Pancreas (tissue), 10 donors: ENCODE results near the gene ZC3H4. TPM values are rescaled to one million over a fixed set of nuclear protein-coding genes. Genes with fewer than 3 reads are reported as not detected.
A peak's percentile ranks its signal among the peaks of the same experiment; 100 is the strongest.

ENCODE experiments used
- ATAC-seq, 4 donors: fragments of 200-7000 bp; cut with Tn5 transposase; one replicate each; pipeline versions ENCODE4 v1.8.0 to v1.9.1; 2020; ENCODE audit warnings: mild to moderate bottlenecking in 4 of 4, moderate library complexity in 4 of 4
- DNase-seq, 6 donors: peaks; one replicate each; pipeline ENCODE4 v3.0.0-alpha.2; 2020
- FAIRE-seq: peaks from 2 replicates; lab custom pipeline; 2012; peaks lifted over from hg19 to GRCh38; lab: Jason Lieb, UNC
- H3K27ac ChIP-seq, 4 donors: fragments of 200-600 bp; sonication (generic); 1 replicate in 3 of 4; 2 replicates in 1 of 4; pipeline versions ENCODE4 v1.5.0 to v1.8.0; 2020
- H3K27me3 ChIP-seq, 4 donors: fragments of 200-600 bp; one replicate each; pipeline ENCODE4 v1.8.0; 2021
- H3K36me3 ChIP-seq, 3 donors: fragments of 200-600 bp; sonication (generic) in 1 of 3; one replicate each; pipeline versions ENCODE4 v1.5.0 to v1.8.0; 2020 to 2021
- H3K4me1 ChIP-seq, 3 donors: fragments of 200-600 bp; one replicate each; pipeline ENCODE4 v1.8.0; 2021
- H3K4me3 ChIP-seq, 4 donors: fragments of 200-600 bp; sonication (generic) in 2 of 4; one replicate each; pipeline versions ENCODE4 v1.5.0 to v1.8.0; 2020 to 2021
- H3K9me3 ChIP-seq, 4 donors: fragments of 200-600 bp; one replicate each; pipeline ENCODE4 v1.8.0; 2021
- WGBS, 2 donors: extraction: QIAGEN DNeasy Blood & Tissue Kit; methylation state at CpG; one replicate each; pipeline ENCODE4 v1.1.7; 2013; 5-methylcytosine and 5-hydroxymethylcytosine counted together
- intact Hi-C, 3 donors: fragments of 100-400 bp; cut with DNase I; formaldehyde crosslinking; loops; one replicate each; pipeline versions ENCODE4 v1.11.1 to v1.14.2; 2022
- polyA plus RNA-seq, 2 donors: library from polyadenylated mRNA; stranded (reverse); fragments of 200-250 nt; gene quantifications; one replicate each; pipeline ENCODE4 v1.2.3, GENCODE V29; 2013
- total RNA-seq, 6 donors: library from RNA; stranded (reverse); fragmentation: NEBNext Ultra II Directional in 4 of 6; extraction: Animal tissue kit (Norgen Biotek cat#: 25700) in 4 of 6; gene quantifications; one replicate each; pipeline versions ENCODE4 v1.2.1 to v1.2.4, GENCODE V29; 2021 to 2023
- TF ChIP-seq, protein P1 (sequence below), 4 donors: fragments of 200-600 bp; sonication (generic) in 3 of 4; IDR thresholded peaks; one replicate each; pipeline versions ENCODE4 v1.5.0 to v1.8.0; 2021; ENCODE audit warnings: antibody characterized with exemption in 4 of 4
- donor health status: healthy with polysubstance abuse.
- donor health status: DM: no; HTN: no; CAD: no; lungs with moderate emphysema.
- donor health status: DM: no; HTN: no; CAD: no.
- donor health status: control.
- donor health status: control.
- donor health status: Bipolar disorder and iron deficiency.
- donor health status: DM: yes; HTN: yes; CAD: no.
- donor health status: DM: no; HTN: no; CAD: no.
- donor health status: DM: no; HTN: no; CAD: no.
- donor health status: DM: yes; HTN: yes; CAD: no.

Gene ZC3H4
- total and polyA plus RNA-seq, 8 donors: 8.1 to 30.4 (median 19.1) TPM

DNA sequence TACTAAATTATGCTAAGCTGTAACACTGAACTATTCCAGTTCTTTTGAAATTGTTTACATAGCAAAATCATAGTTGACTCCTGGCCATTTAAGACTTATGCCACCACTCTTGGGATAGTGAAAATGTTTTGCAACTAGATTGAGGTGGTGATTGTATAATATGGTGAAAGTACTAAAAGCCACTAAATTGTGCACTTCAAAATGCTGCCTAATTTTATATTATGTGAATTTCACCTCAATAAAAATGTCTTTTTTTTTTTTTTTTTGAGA is 12.0 kb upstream of the ZC3H4 start:
- H3K27ac ChIP-seq: no peak overlapping the region
- no peaks in the 10 kb centered on the region for H3K4me1 ChIP-seq
- H3K27me3 ChIP-seq: no peaks in the 10 kb centered on the region
- FAIRE-seq (no peak), DNase-seq (no peak), ATAC-seq (no peak)
- H3K36me3 ChIP-seq: no peaks in the 10 kb centered on the region
- intact Hi-C loops: loop anchor here in 1 of 3 donors (5.0 kb wide), 1 partner anchor 43 kb away; no protein-coding TSS in a partner anchor
- TF ChIP-seq, protein P1, sequence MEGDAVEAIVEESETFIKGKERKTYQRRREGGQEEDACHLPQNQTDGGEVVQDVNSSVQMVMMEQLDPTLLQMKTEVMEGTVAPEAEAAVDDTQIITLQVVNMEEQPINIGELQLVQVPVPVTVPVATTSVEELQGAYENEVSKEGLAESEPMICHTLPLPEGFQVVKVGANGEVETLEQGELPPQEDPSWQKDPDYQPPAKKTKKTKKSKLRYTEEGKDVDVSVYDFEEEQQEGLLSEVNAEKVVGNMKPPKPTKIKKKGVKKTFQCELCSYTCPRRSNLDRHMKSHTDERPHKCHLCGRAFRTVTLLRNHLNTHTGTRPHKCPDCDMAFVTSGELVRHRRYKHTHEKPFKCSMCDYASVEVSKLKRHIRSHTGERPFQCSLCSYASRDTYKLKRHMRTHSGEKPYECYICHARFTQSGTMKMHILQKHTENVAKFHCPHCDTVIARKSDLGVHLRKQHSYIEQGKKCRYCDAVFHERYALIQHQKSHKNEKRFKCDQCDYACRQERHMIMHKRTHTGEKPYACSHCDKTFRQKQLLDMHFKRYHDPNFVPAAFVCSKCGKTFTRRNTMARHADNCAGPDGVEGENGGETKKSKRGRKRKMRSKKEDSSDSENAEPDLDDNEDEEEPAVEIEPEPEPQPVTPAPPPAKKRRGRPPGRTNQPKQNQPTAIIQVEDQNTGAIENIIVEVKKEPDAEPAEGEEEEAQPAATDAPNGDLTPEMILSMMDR (IDR thresholded peaks at IDR 0.05): no peak
- H3K9me3 ChIP-seq: no peaks in the 10 kb centered on the region
- H3K4me3 ChIP-seq: no peak overlapping the region

DNA sequence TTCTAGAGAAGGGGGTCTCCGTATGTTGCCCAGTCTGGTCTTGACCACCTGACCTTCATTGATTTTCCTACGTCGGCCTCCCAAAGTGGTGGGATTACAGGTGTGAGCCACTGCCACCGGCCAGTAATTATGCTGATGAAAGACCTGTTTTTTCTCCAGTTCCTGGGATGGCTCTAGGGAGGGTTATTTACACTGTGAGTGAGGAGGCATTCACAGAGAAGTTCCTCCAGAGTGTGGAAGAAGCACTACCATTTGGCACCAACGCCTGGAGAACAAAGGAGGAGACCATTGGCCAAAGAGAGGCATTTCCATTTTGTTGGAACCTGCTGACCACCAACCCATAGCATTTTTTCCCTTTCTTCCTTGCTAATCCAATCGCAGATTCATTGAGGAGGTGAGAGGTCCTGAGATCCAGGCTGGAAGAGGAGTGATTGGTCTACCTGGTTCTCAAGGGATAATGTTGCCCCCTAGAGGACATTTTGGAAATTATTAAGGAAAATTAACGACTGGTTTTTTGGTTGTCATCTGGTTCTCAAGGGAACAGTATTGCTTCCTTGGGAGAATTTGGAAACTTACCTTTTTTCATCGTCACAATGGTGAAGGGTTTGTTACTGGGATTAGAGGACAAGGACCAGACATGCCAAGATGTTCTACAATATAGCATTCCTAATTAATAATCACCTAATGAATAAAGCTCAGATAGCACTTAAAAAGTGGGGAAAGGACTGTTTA is 11.5 kb upstream of the ZC3H4 start:
- intact Hi-C loops: loop anchor here in 1 of 3 donors (5.0 kb wide), 1 partner anchor 43 kb away; no protein-coding TSS in a partner anchor
- H3K4me3 ChIP-seq: no peak overlapping the region
- FAIRE-seq (peak; percentile 69), DNase-seq (no peak), ATAC-seq (peak; percentile 85 to 96 (median 91))
- H3K36me3 ChIP-seq: no peaks in the 10 kb centered on the region
- no peaks in the 10 kb centered on the region for H3K27me3 ChIP-seq
- H3K9me3 ChIP-seq: no peaks in the 10 kb centered on the region
- H3K4me1 ChIP-seq: no peaks in the 10 kb centered on the region
- H3K27ac ChIP-seq: no peak overlapping the region
- TF ChIP-seq, protein P1 (IDR thresholded peaks at IDR 0.05): peak; percentile 48 to 63 (median 55)
- WGBS, 2 donors: 15 to 18% methylated on average over 8 of the region's 8 CpGs

DNA sequence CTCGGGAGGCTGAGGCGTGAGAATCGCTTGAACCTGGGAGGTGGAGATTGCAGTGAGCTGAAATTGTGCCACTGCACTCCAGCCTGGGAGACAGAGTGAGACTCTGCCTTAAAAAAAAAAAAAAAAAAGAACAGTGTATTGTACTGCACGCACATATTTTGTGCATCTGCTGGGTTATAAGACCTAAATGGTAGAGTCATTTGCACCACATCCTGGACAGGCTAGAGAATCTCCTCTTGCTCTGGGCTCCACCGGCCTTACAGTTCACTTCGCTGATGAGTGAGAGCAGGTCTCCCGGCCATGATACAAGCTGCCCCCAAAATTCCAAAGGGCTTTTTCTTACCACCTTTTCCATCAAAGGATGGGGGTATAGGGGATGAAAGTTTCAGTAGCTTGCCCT is 9.8 kb upstream of the ZC3H4 start:
- Histone ChIP-seq H3K9me3 (no peaks in the 10 kb centered on the region), H3K36me3 (no peaks in the 10 kb centered on the region), H3K27ac (no peak overlapping the region), H3K4me1 (no peaks in the 10 kb centered on the region), H3K27me3 (no peaks in the 10 kb centered on the region), H3K4me3 (no peak overlapping the region)
- no peak for FAIRE-seq
- no peak for DNase-seq
- intact Hi-C loops: no loop called here
- ATAC-seq: no peak
- 84 to 89% methylated on average over 7 of the region's 7 CpGs for WGBS, 2 donors
- TF ChIP-seq, protein P1 (IDR thresholded peaks at IDR 0.05): no peak

DNA sequence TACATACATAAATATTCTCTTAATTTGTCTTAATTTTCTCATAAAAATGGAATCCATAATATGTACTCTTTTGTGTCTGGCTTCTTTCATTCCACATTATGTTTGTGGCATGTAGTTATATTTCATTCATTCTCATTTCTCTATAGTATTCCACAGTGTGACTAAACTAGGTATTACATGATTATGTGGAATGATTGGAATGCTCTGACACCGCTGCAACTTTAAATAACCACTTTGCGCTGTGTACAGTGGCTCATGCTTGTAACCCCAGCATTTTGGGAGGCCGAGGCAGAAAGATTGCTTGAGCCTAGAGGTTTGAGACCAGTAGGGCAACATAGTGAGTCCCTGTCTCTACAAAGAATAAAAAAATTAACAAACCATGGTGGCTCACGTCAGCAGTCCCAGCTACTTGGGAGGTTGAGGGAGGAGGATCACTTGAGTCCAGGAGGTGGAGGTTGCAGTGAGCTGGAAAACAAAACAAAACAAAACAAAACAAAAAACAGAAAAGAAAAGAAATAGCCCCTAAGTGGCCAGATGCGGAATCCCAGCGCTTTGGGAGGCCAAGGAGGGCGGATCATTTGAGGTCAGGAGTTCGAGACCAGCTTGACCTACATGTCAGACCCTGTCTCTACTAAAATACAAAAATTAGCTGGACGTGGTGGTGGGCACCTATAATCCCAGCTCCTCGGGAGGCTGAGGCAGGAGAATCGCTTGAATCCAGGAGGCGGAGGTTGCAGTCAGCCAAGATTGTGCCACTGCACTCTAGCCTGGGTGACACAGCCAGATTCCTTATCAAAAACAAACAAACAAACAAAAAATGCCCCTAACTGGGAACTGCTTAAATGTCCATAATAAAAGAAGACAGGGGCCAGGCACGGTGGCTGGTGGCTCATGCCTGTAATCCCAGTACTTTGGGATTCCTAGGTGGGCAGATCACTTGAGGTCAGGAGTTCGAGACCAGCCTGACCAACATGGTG is 9.1 kb upstream of the ZC3H4 start:
- H3K4me1 ChIP-seq: no peaks in the 10 kb centered on the region
- no peak for DNase-seq
- no peak overlapping the region for H3K4me3 ChIP-seq
- intact Hi-C loops: no loop called here
- no peak overlapping the region for H3K27ac ChIP-seq
- no peaks in the 10 kb centered on the region for H3K36me3 ChIP-seq
- FAIRE-seq: no peak
- TF ChIP-seq, protein P1 (IDR thresholded peaks at IDR 0.05): no peak
- no peaks in the 10 kb centered on the region for H3K9me3 ChIP-seq
- ATAC-seq: no peak
- no peaks in the 10 kb centered on the region for H3K27me3 ChIP-seq
- WGBS, 2 donors: 75 to 77% methylated on average over 14 of the region's 14 CpGs
